Epidermal melanocyte (primary cell): ENCODE data around the gene APOA4.
A peak's percentile ranks its signal among the peaks of the same experiment; 100 is the strongest.

Experiments
- DNase-seq: peaks from one replicate; pipeline ENCODE4 v3.0.0; 2011; ENCODE audit warnings: low spot score; ENCODE audit not compliant: insufficient read length

APOA4 gene

GRCh38 chr11:116823031-116823843, at the start of gene APOA4:
Gene APOA4 (minus strand): TSS chr11:116823304. CDS start chr11:116823191, 113 bp downstream.
- DNase-seq: no peak

DNA sequence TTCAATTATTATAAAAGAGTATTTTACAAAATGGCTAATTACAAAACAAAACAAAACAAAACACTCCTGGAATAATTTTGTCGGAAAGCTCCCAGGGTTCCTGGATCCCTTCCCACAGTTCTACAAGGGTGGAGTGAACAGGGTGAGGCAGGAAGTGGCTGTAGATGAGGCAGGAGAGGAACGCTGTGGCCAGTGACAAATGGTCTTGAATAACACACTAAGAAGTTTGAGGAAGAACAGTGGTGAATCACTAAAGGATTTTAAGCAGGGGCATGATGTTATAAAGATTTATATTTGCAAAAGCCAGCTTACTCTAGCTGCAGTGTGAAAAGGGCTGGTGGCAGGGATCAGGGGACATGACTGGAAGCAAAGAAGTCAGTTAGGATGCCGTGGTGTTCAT, 48.1 kb upstream of the APOA4 start:
- no peak for DNase-seq

GRCh38 chr11:116870054-116870453, 47.0 kb upstream of the APOA4 start:
- no peak for DNase-seq

DNA sequence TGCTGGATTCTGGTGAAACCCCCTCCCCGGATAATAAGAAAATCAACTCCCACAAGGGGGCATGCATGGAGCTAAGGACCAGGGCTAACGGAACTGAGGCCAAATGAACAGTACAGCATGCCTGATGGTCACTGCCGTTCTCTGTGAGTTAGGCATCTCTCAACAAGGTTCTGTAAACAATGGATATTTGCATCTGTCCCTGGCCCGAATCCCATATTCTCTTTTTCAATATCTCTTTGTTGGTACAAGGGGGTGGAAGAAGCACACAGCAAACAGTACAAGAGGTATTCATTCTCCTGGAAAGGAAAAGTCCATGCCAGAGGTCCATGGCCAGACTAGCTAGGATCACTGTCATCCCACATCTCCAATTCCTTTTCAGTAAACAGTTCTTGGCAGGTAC, 46.5 kb upstream of the APOA4 start:
- DNase-seq: no peak

- DNase-seq: no peak
Measured at GRCh38 chr11:116868066-116868465, 45.0 kb upstream of the APOA4 start.

- DNase-seq: no peak
Measured at GRCh38 chr11:116867619-116868018, 44.5 kb upstream of the APOA4 start.

GRCh38 chr11:116866804-116867455, 43.8 kb upstream of the APOA4 start:
- no peak for DNase-seq

DNA sequence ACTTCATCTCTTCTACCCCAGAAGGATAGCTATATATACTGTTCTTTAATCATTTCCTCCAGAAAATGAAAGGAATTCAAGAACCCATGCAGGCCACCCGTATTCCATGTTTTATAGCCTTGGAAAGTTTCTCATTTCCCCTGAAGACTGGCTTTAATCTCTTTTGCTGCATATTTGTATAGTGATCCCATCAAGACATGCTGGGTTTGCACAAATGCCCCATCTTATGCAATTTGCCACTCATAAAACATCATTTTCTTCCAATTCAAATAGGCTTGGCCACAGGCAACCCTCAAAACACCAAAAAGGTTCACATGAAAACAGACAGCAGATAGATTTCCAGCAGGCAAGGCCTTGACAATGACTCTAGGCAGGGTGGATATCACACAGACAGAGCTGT, 42.6 kb upstream of the APOA4 start:
- peak; percentile 38 for DNase-seq

DNA sequence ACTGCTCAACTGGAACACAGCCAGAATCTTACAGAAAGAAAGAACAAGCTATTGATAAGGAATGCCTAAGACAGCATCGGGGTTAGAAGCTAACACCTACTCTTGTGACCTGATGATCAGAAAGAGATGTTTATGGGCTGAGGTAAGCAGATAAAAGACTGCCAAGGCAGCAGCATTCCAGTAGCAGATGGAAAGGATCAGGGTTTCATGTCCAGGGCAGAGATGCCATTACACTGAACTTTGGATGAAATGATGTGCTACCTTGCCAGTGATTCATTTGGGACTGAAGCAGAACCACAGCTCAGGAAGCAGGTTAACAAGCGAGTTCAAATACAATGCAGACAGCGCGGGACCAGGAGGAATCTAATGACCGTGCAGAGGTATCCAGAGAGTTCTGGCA, 41.4 kb upstream of the APOA4 start:
- DNase-seq: no peak

- DNase-seq: no peak
Measured at GRCh38 chr11:116862951-116863350, 39.8 kb upstream of the APOA4 start.

- no peak for DNase-seq
Measured at GRCh38 chr11:116862185-116862584, 39.1 kb upstream of the APOA4 start.

DNA sequence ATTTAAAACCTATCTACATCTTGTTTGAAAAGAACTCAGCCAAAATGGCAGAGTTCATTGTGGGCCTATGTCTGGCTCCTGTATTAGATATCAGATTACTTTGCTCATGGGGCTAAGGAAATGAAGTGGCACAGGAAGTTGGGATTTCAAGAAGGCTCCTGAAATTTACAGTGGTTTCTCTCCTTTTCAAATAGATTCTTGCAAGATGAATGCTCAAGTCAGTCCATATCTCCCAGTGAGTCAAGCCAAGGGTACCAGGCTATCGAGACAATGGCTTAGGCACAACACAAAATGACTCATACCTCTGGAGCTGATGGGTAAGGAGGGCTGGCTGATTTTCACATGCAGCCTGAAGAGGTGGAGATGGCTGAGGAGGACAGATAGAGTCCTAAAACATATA, 38.4 kb upstream of the APOA4 start:
- no peak for DNase-seq

DNA sequence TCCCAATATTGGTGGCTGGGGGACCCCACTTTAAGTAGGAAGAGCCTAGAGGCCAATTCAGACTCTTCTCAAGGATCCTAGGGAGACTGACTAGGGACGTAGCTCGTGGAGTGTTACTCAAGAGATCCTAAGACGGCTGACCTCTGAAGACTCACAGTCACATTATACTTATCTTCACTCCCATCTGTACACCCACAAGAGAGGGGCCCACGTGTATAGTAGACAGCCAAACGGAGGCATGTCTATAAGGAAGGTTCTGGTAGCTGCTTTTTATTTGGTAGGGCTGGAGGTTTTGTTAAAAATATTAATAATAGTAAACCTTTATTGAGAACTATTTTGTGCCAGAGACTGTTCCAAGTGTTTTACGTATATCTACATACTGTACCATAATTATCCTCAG, 37.2 kb upstream of the APOA4 start:
- no peak for DNase-seq

- no peak for DNase-seq
Measured at GRCh38 chr11:116859175-116859574, 36.1 kb upstream of the APOA4 start.

DNA sequence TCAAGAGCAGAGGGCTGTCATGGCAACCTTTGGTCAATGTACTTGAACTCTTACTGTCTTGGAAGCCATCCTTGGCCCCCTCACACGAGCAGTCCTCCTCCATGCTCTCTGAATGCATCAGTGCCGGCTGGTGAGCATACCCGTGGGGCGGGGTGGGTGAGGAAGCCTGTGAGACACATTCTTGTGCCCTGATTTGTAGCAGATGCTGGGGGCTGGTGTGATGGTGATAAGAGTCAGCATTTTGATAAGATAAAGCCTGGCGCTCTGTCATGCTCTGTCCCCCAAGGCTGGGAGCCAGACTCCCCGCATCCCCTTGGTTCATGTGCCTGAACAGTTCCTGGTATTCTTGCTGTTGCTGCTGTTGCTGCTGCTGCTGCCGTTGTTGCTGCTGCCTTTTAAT, 34.8 kb upstream of the APOA4 start:
- DNase-seq: no peak

DNA sequence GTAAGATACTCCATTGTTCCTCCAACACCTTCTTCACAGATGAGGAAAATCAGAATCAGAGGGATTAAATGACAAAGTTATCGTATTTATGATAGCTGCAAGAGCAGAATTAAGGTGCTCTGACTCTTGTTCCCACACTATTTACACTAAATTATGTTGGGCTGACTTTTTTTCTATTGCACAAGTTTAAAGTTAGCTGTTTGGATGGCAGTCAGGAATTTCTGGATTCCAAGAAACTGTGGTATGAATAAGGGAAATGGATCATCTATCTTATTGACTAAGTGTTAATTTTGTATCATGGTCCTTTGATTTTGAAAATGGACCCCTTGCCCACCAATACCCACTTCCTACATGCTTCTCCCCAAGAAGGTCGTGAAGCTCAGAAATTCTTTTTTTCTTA, 34.2 kb upstream of the APOA4 start:
- no peak for DNase-seq

- no peak for DNase-seq
Measured at GRCh38 chr11:116856423-116856822, 33.3 kb upstream of the APOA4 start.

GRCh38 chr11:116855413-116855812, 32.3 kb upstream of the APOA4 start:
- no peak for DNase-seq

- peak; percentile 45 for DNase-seq
Measured at GRCh38 chr11:116853461-116854073, 30.5 kb upstream of the APOA4 start.

DNA sequence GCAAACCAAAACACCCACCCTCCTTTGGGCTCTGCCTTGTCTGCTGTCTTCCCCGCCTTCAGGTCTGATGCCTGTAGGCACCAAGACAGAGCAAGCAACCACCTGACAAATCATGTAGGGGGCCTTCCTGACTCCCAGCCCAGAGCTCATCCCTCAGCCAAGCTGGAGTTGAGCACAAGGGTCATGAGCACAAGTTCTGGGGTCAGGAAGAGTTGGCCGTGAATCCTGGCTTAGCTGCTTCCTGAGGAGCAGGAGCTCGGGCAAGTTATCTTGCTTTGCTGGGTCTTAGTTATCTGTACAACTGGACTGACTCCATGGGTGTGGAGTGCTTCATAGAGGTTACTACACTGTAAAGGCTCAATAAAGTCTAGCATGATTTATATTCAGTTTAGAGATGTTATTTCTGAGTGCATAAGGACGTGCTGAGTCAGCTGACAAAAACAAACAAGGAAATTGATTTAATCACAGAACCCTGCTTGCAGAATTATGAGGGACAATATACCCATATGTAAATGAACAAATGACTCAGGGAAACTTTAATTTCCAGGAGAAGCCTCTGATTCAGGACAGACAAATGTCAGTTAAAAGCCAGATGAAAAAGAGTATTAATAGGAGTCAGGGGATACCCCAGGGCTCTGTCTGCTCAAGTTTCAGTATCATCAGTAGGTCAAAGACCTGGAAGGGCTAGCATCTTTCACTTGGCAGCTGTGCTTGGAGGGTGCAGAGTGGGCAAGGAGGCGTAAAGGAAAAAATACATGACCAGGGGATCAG, 29.3 kb upstream of the APOA4 start:
- DNase-seq: no peak

DNA sequence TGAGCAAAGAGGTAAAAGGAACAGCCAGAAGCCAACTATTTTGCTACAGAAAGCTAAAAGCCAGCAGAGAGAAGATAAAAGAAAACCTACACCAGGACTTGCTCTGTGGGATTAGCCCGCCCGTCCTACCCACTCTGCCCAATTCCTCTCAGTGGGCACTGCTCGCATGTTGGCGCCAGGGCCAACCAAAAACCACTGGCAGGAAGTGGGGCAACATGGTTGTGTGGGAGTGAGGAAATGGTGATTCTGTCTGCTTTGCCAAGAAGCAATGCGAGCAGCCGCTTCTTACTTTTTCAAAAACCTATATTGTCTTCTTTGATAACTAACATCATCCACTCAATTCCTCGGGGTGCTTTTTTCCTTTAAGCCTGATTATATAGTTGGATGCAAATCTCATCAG, 28.5 kb upstream of the APOA4 start:
- DNase-seq: no peak

GRCh38 chr11:116849486-116849885, 26.4 kb upstream of the APOA4 start:
- DNase-seq: no peak
